H1 (cell line): ENCODE results near the gene ETFDH. TPM values are rescaled to one million over a fixed set of nuclear protein-coding genes. Genes with fewer than 3 reads are reported as not detected.

ENCODE experiments used
- CTCF ChIA-PET: fragments of 300-600 bp; sonication (Branson Sonifier 250); formaldehyde crosslinking; loops from one replicate; lab custom pipeline; 2021; ENCODE audit not compliant: partially characterized antibody; lab: Charles Lee
- POLR2A ChIA-PET: fragments of 300-600 bp; sonication (Branson Sonifier 250); formaldehyde crosslinking; loops from one replicate; lab custom pipeline; 2021; ENCODE audit warnings: inconsistent platforms; ENCODE audit not compliant: partially characterized antibody; lab: Charles Lee
- DNase-seq, 2 experiments: peaks; one replicate each; pipeline versions ENCODE4 v3.0.0 to v3.0.0-alpha.2; 2010 to 2022; ENCODE audit warnings: low spot score in 2 of 2, low read depth in 1 of 2, mixed read lengths in 1 of 2
- FAIRE-seq: peaks from 2 replicates; lab custom pipeline; 2011; peaks lifted over from hg19 to GRCh38; lab: Jason Lieb, UNC
- H2AFZ ChIP-seq: 2 replicates; pipeline ENCODE4 v1.8.1; 2012; ENCODE audit warnings: low read length, inconsistent platforms
- H2AK5ac ChIP-seq: 2 replicates; pipeline ENCODE4 v1.6.1; 2013; ENCODE audit warnings: low read depth, low read length
- H2BK120ac ChIP-seq: replicated peaks from 2 replicates; pipeline ENCODE3; 2013; ENCODE audit warnings: low read depth, low read length, inconsistent platforms
- H2BK12ac ChIP-seq: 2 replicates; pipeline ENCODE4 v1.6.1; 2013; ENCODE audit warnings: low read depth, low read length
- H2BK15ac ChIP-seq: 2 replicates; pipeline ENCODE4 v1.6.1; 2013; ENCODE audit warnings: low read length
- H2BK20ac ChIP-seq: 2 replicates; pipeline ENCODE4 v1.6.1; 2013; ENCODE audit warnings: low read length
- H2BK5ac ChIP-seq: 2 replicates; pipeline ENCODE4 v1.6.1; 2013; ENCODE audit warnings: low read depth, low read length
- H3K14ac ChIP-seq: 2 replicates; pipeline ENCODE4 v1.6.1; 2013; ENCODE audit warnings: inconsistent platforms; ENCODE audit not compliant: insufficient read length
- H3K18ac ChIP-seq: 2 replicates; pipeline ENCODE4 v1.6.1; 2013; ENCODE audit warnings: low read length; ENCODE audit errors: extremely low read depth
- H3K23ac ChIP-seq: 2 replicates; pipeline ENCODE4 v1.6.1; 2013; ENCODE audit warnings: inconsistent platforms; ENCODE audit not compliant: insufficient read length
- H3K23me2 ChIP-seq: 2 replicates; pipeline ENCODE4 v1.6.1; 2013; ENCODE audit warnings: low read depth, low read length
- H3K27ac ChIP-seq: 2 replicates; pipeline ENCODE4 v1.6.1; 2011; ENCODE audit warnings: low read depth, low read length, inconsistent platforms
- H3K27me3 ChIP-seq, 4 experiments: replicated peaks in 1 of 4; 1 replicate in 1 of 4; 2 replicates in 3 of 4; pipeline versions ENCODE4 v1.6.1 to v1.8.1; 2011 to 2013; ENCODE audit warnings: low read length in 3 of 4, mild to moderate bottlenecking in 3 of 4, inconsistent platforms in 2 of 4, mixed read lengths in 2 of 4, moderate library complexity in 1 of 4; ENCODE audit not compliant: control insufficient read depth in 3 of 4, insufficient read depth in 3 of 4; ENCODE audit errors: extremely low read depth in 1 of 4
- H3K36me3 ChIP-seq, 4 experiments: 2 replicates each; pipeline versions ENCODE4 v1.6.1 to v1.8.1; 2011 to 2013; ENCODE audit warnings: mild to moderate bottlenecking in 4 of 4, low read length in 3 of 4, moderate library complexity in 2 of 4, control low read depth in 1 of 4, inconsistent platforms in 1 of 4; ENCODE audit not compliant: insufficient read depth in 4 of 4, control insufficient read depth in 2 of 4
- H3K4ac ChIP-seq: replicated peaks from 2 replicates; pipeline ENCODE3; 2013; ENCODE audit warnings: low read length, low read depth, mixed read lengths, inconsistent platforms; ENCODE audit not compliant: insufficient read length
- H3K4me1 ChIP-seq, 4 experiments: replicated peaks in 1 of 4; 1 replicate in 1 of 4; 2 replicates in 3 of 4; pipeline versions ENCODE4 v1.6.1 to v1.8.1; 2011 to 2013; ENCODE audit warnings: low read length in 3 of 4, inconsistent platforms in 2 of 4, mixed read lengths in 1 of 4; ENCODE audit not compliant: insufficient read depth in 4 of 4, control insufficient read depth in 3 of 4
- H3K4me2 ChIP-seq, 2 experiments: 2 replicates each; pipeline versions ENCODE4 v1.6.1 to v1.8.1; 2011 to 2013; ENCODE audit warnings: low read depth in 2 of 2, low read length in 2 of 2, control low read depth in 1 of 2, inconsistent platforms in 1 of 2, mild to moderate bottlenecking in 1 of 2; ENCODE audit not compliant: insufficient read depth in 1 of 2
- H3K4me3 ChIP-seq, 4 experiments: fragments of 200-600, 300-600 bp in 1 of 4; sonication (generic), shearing (Covaris generic), sonication (Bioruptor Twin) in 1 of 4; 2 replicates each; pipeline versions ENCODE4 v1.5.1 to v1.8.1; 2011 to 2016; ENCODE audit warnings: low read length in 4 of 4, low read depth in 3 of 4, control low read depth in 2 of 4, inconsistent platforms in 2 of 4, mild to moderate bottlenecking in 2 of 4, mixed read lengths in 1 of 4, moderate library complexity in 1 of 4; ENCODE audit not compliant: insufficient read depth in 2 of 4; ENCODE audit errors: extremely low read depth in 1 of 4
- H3K56ac ChIP-seq: replicated peaks from 2 replicates; pipeline ENCODE3; 2013; ENCODE audit warnings: low read depth, mild to moderate bottlenecking, mixed read lengths, low read length, inconsistent platforms; ENCODE audit not compliant: insufficient read length
- H3K79me1 ChIP-seq: 2 replicates; pipeline ENCODE4 v1.6.1; 2013; ENCODE audit warnings: low read depth, low read length, control low read depth
- H3K79me2 ChIP-seq, 2 experiments: 2 replicates each; pipeline versions ENCODE4 v1.6.1 to v1.8.1; 2012 to 2013; ENCODE audit warnings: low read length in 2 of 2, mild to moderate bottlenecking in 2 of 2, inconsistent platforms in 1 of 2; ENCODE audit not compliant: insufficient read depth in 2 of 2, control insufficient read depth in 1 of 2
- H3K9ac ChIP-seq, 4 experiments: replicated peaks in 1 of 4; 1 replicate in 1 of 4; 2 replicates in 3 of 4; pipeline versions ENCODE4 v1.6.1 to v1.8.1; 2011 to 2013; ENCODE audit warnings: low read depth in 3 of 4, low read length in 3 of 4, control low read depth in 2 of 4, mild to moderate bottlenecking in 2 of 4, moderate library complexity in 2 of 4, inconsistent platforms in 1 of 4; ENCODE audit errors: extremely low read depth in 1 of 4
- H3K9me3 ChIP-seq, 2 experiments: 2 replicates each; pipeline versions ENCODE4 v1.6.1 to v1.8.1; 2012 to 2013; ENCODE audit warnings: mild to moderate bottlenecking in 2 of 2, moderate library complexity in 2 of 2, control low read depth in 1 of 2, inconsistent platforms in 1 of 2, low read depth in 1 of 2, low read length in 1 of 2, mixed read lengths in 1 of 2; ENCODE audit not compliant: insufficient read depth in 2 of 2
- H4K20me1 ChIP-seq, 2 experiments: replicated peaks in 1 of 2; 2 replicates each; pipeline versions ENCODE3 to v1.8.1; 2011 to 2013; ENCODE audit warnings: inconsistent platforms in 2 of 2, low read length in 2 of 2, mild to moderate bottlenecking in 1 of 2; ENCODE audit not compliant: insufficient read depth in 2 of 2, control insufficient read depth in 1 of 2
- H4K5ac ChIP-seq: 2 replicates; pipeline ENCODE4 v1.6.1; 2013; ENCODE audit warnings: low read length, low read depth, mixed read lengths, inconsistent platforms; ENCODE audit not compliant: insufficient read length
- H4K8ac ChIP-seq: 2 replicates; pipeline ENCODE4 v1.8.0; 2013; ENCODE audit warnings: mild to moderate bottlenecking, moderate library complexity, low read length, inconsistent platforms; ENCODE audit not compliant: insufficient read depth; ENCODE audit errors: extremely low read depth
- H4K91ac ChIP-seq: replicated peaks from 2 replicates; pipeline ENCODE3; 2013; ENCODE audit warnings: low read length, mixed read lengths, inconsistent platforms; ENCODE audit not compliant: insufficient read length
- BACH1 ChIP-seq: IDR thresholded peaks from 2 replicates; pipeline ENCODE4 v1.6.1; 2012; ENCODE audit warnings: low read length, improper control_type of control experiment
- BRCA1 ChIP-seq: IDR thresholded peaks from 2 replicates; pipeline ENCODE4 v1.6.1; 2012; ENCODE audit warnings: low read depth, low read length, improper control_type of control experiment
- EGR1 ChIP-seq: IDR thresholded peaks from 2 replicates; pipeline ENCODE4 v1.6.1; 2011; ENCODE audit warnings: low read depth, low read length, borderline replicate concordance
- KDM4A ChIP-seq: IDR thresholded peaks from one replicate; pipeline ENCODE4 v1.7.1; 2012; ENCODE audit warnings: low read depth, mild to moderate bottlenecking, moderate library complexity, low read length, inconsistent platforms; ENCODE audit not compliant: severe bottlenecking
- MAFK ChIP-seq: IDR thresholded peaks from 2 replicates; pipeline ENCODE4 v1.6.1; 2012; ENCODE audit warnings: low read depth, mild to moderate bottlenecking, improper control_type of control experiment, low read length
- NANOG ChIP-seq: IDR thresholded peaks from 2 replicates; pipeline ENCODE4 v1.6.1; 2011; ENCODE audit warnings: low read length, low read depth, mild to moderate bottlenecking, inconsistent platforms; ENCODE audit not compliant: insufficient read depth, poor library complexity, severe bottlenecking
- PHF8 ChIP-seq: fragments of 200-600 bp; sonication (generic); conservative IDR thresholded peaks from 2 replicates; pipeline ENCODE4 v1.7.1; 2012; ENCODE audit warnings: low read depth, mild to moderate bottlenecking, inconsistent platforms, low read length, moderate library complexity
- POLR2AphosphoS5 ChIP-seq: IDR thresholded peaks from 2 replicates; pipeline ENCODE4 v1.6.1; 2011; ENCODE audit warnings: low read depth, low read length
- RFX5 ChIP-seq: IDR thresholded peaks from 2 replicates; pipeline ENCODE4 v1.6.1; 2011; ENCODE audit warnings: low read depth, low read length, improper control_type of control experiment, borderline replicate concordance
- SIX5 ChIP-seq: IDR thresholded peaks from 2 replicates; pipeline ENCODE4 v1.6.1; 2011; ENCODE audit warnings: mild to moderate bottlenecking, low read depth, low read length
- SP4 ChIP-seq: IDR thresholded peaks from 2 replicates; pipeline ENCODE4 v1.6.1; 2012; ENCODE audit warnings: low read length, inconsistent platforms
- SUZ12 ChIP-seq: fragments of 200-600 bp; sonication (generic); IDR thresholded peaks from 2 replicates; pipeline ENCODE4 v1.6.1; 2012; ENCODE audit warnings: mild to moderate bottlenecking, inconsistent platforms, low read length, moderate library complexity, mixed read lengths
- WGBS, 2 experiments: shearing (Covaris generic) in 1 of 2; methylation state at CpG; one replicate each; pipeline versions ENCODE4 v1.1.6 to v1.1.7; 2013 to 2015; ENCODE audit warnings: low lambda C conversion rate in 2 of 2, mixed read lengths in 2 of 2, inconsistent platforms in 1 of 2, low coverage in 1 of 2, missing lambda C conversion rate in 1 of 2; ENCODE audit not compliant: insufficient replicate concordance in 2 of 2, insufficient coverage in 1 of 2, insufficient read length in 1 of 2; ENCODE audit errors: extremely low coverage in 1 of 2, missing lambda C conversion rate in 1 of 2; 5-methylcytosine and 5-hydroxymethylcytosine counted together
- polyA plus RNA-seq, 7 experiments: library from polyadenylated mRNA; depleted of rRNA in 3 of 7; stranded (reverse) in 5 of 7; unstranded in 2 of 7; fragments of >200 nt in 5 of 7; fragments of 200-250 nt in 2 of 7; gene quantifications; 1 replicate in 5 of 7; 2 replicates in 1 of 7; 4 replicates in 1 of 7; pipeline versions ENCODE4 v1.2.1 to v1.2.3, GENCODE V29; 2011 to 2013; ENCODE audit warnings: missing spikeins in 2 of 7, mixed read lengths in 2 of 7
- total RNA-seq: library from RNA; stranded (reverse); fragmentation: NEBNext Ultra II Directional; extraction: Animal tissue kit (Norgen Biotek cat#: 25700); gene quantifications from 2 replicates; pipeline ENCODE4 v1.2.1, GENCODE V29; 2021
- TF ChIP-seq, protein P1 (sequence below): IDR thresholded peaks from 2 replicates; pipeline ENCODE4 v1.6.1; 2011; ENCODE audit warnings: low read depth, mild to moderate bottlenecking, low read length; ENCODE audit not compliant: insufficient read depth
- TF ChIP-seq, protein P2 (sequence below): IDR thresholded peaks from 2 replicates; pipeline ENCODE4 v1.6.1; 2012; ENCODE audit warnings: inconsistent platforms

The ETFDH gene
- total and polyA plus RNA-seq, 2 of the 8 experiments (the other 6 are each of a cell fraction or from before 2014, with no cell fraction given) = 11.3 to 15.7 TPM

DNA sequence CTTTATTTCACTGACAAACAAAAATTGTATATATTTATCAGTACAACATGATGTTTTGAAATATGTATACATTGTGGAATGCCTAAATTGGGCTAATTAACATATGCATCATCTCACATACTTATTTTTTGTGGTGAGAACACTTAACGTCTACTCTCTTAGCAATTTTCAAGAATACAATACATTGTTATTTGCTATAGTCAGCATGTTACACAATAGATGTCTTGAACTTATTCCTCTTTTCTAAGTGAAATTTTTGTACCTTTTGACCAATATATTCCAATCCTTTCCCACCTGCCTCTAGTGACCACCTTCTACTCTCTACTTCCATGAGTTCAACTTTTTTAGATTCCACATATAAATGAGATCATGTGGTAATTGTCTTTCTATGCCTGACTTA lies 35.5 kb upstream of the ETFDH start:
- H3K18ac ChIP-seq = no peak overlapping the region
- no peak overlapping the region for H2AK5ac ChIP-seq
- H3K27ac ChIP-seq = no peak overlapping the region
- H3K36me3 ChIP-seq = no peaks in the 10 kb centered on the region
- no peaks in the 10 kb centered on the region for H3K79me1 ChIP-seq
- 90% methylated on average over 1 of the region's 1 CpG; no CpG with 5 or more reads in 1 of the 2 experiments for WGBS, 2 experiments
- H3K23me2 ChIP-seq = no peaks in the 10 kb centered on the region
- H4K5ac ChIP-seq = no peak overlapping the region
- no peak overlapping the region for H2AFZ ChIP-seq
- no peak overlapping the region for H2BK20ac ChIP-seq
- TF ChIP-seq BRCA1 = no peak
- no peak for TF ChIP-seq SUZ12
- TF ChIP-seq MAFK = no peak
- TF ChIP-seq, protein P1, sequence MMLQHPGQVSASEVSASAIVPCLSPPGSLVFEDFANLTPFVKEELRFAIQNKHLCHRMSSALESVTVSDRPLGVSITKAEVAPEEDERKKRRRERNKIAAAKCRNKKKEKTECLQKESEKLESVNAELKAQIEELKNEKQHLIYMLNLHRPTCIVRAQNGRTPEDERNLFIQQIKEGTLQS = no peak
- TF ChIP-seq PHF8 = no peak
- no peak for TF ChIP-seq KDM4A
- TF ChIP-seq RFX5 = no peak
- no peak for TF ChIP-seq EGR1
- no peak for TF ChIP-seq POLR2AphosphoS5
- TF ChIP-seq, protein P2, sequence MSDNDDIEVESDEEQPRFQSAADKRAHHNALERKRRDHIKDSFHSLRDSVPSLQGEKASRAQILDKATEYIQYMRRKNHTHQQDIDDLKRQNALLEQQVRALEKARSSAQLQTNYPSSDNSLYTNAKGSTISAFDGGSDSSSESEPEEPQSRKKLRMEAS = no peak
- TF ChIP-seq SIX5 = no peak
- TF ChIP-seq NANOG = no peak
- no peak for TF ChIP-seq SP4
- no peak for TF ChIP-seq BACH1
- TF ChIP-seq, all 59 proteins: peak for 0
- Histone ChIP-seq H2BK15ac (no peak overlapping the region), H4K91ac (no peak overlapping the region), H3K14ac (no peak overlapping the region), H2BK5ac (no peak overlapping the region), H3K4me1 (no peaks in the 10 kb centered on the region), H3K79me2 (no peaks in the 10 kb centered on the region), H3K4me3 (no peak overlapping the region), H4K20me1 (no peaks in the 10 kb centered on the region), H3K4me2 (no peak overlapping the region), H3K9ac (no peak overlapping the region), H2BK12ac (no peak overlapping the region), H3K27me3 (no peaks in the 10 kb centered on the region), H4K8ac (no peak overlapping the region), H3K4ac (no peak overlapping the region), H2BK120ac (no peak overlapping the region), H3K56ac (no peak overlapping the region), H3K23ac (no peak overlapping the region), H3K9me3 (no peaks in the 10 kb centered on the region)
- DNase-seq (no peak), FAIRE-seq (no peak)
- POLR2A ChIA-PET = no interaction called here
- CTCF ChIA-PET = no interaction called here
